Pancreas (tissue), 10 donors: ENCODE data around the gene SLC25A4. TPM values are rescaled to one million over a fixed set of nuclear protein-coding genes. Genes with fewer than 3 reads are reported as not detected.
A peak's percentile ranks its signal among the peaks of the same experiment; 100 is the strongest.

ENCODE experiments used
- ATAC-seq, 4 donors: fragments of 200-7000 bp; cut with Tn5 transposase; one replicate each; pipeline versions ENCODE4 v1.8.0 to v1.9.1; 2020; ENCODE audit warnings: mild to moderate bottlenecking in 4 of 4, moderate library complexity in 4 of 4
- DNase-seq, 6 donors: peaks; one replicate each; pipeline ENCODE4 v3.0.0-alpha.2; 2020
- FAIRE-seq: peaks from 2 replicates; lab custom pipeline; 2012; peaks lifted over from hg19 to GRCh38; lab: Jason Lieb, UNC
- H3K27ac ChIP-seq, 4 donors: fragments of 200-600 bp; sonication (generic); 1 replicate in 3 of 4; 2 replicates in 1 of 4; pipeline versions ENCODE4 v1.5.0 to v1.8.0; 2020
- H3K27me3 ChIP-seq, 4 donors: fragments of 200-600 bp; one replicate each; pipeline ENCODE4 v1.8.0; 2021
- H3K36me3 ChIP-seq, 3 donors: fragments of 200-600 bp; sonication (generic) in 1 of 3; one replicate each; pipeline versions ENCODE4 v1.5.0 to v1.8.0; 2020 to 2021
- H3K4me1 ChIP-seq, 3 donors: fragments of 200-600 bp; one replicate each; pipeline ENCODE4 v1.8.0; 2021
- H3K4me3 ChIP-seq, 4 donors: fragments of 200-600 bp; sonication (generic) in 2 of 4; one replicate each; pipeline versions ENCODE4 v1.5.0 to v1.8.0; 2020 to 2021
- H3K9me3 ChIP-seq, 4 donors: fragments of 200-600 bp; one replicate each; pipeline ENCODE4 v1.8.0; 2021
- WGBS, 2 donors: extraction: QIAGEN DNeasy Blood & Tissue Kit; methylation state at CpG; one replicate each; pipeline ENCODE4 v1.1.7; 2013; 5-methylcytosine and 5-hydroxymethylcytosine counted together
- intact Hi-C, 3 donors: fragments of 100-400 bp; cut with DNase I; formaldehyde crosslinking; loops; one replicate each; pipeline versions ENCODE4 v1.11.1 to v1.14.2; 2022
- polyA plus RNA-seq, 2 donors: library from polyadenylated mRNA; stranded (reverse); fragments of 200-250 nt; gene quantifications; one replicate each; pipeline ENCODE4 v1.2.3, GENCODE V29; 2013
- total RNA-seq, 6 donors: library from RNA; stranded (reverse); fragmentation: NEBNext Ultra II Directional in 4 of 6; extraction: Animal tissue kit (Norgen Biotek cat#: 25700) in 4 of 6; gene quantifications; one replicate each; pipeline versions ENCODE4 v1.2.1 to v1.2.4, GENCODE V29; 2021 to 2023
- TF ChIP-seq, protein P1 (sequence below), 4 donors: fragments of 200-600 bp; sonication (generic) in 3 of 4; IDR thresholded peaks; one replicate each; pipeline versions ENCODE4 v1.5.0 to v1.8.0; 2021; ENCODE audit warnings: antibody characterized with exemption in 4 of 4
- donor health status: healthy with polysubstance abuse.
- donor health status: DM: no; HTN: no; CAD: no; lungs with moderate emphysema.
- donor health status: DM: no; HTN: no; CAD: no.
- donor health status: control.
- donor health status: control.
- donor health status: Bipolar disorder and iron deficiency.
- donor health status: DM: yes; HTN: yes; CAD: no.
- donor health status: DM: no; HTN: no; CAD: no.
- donor health status: DM: no; HTN: no; CAD: no.
- donor health status: DM: yes; HTN: yes; CAD: no.

SLC25A4 gene
- total and polyA plus RNA-seq, 8 donors: 12.4 to 26.5 (median 13.5) TPM

DNA sequence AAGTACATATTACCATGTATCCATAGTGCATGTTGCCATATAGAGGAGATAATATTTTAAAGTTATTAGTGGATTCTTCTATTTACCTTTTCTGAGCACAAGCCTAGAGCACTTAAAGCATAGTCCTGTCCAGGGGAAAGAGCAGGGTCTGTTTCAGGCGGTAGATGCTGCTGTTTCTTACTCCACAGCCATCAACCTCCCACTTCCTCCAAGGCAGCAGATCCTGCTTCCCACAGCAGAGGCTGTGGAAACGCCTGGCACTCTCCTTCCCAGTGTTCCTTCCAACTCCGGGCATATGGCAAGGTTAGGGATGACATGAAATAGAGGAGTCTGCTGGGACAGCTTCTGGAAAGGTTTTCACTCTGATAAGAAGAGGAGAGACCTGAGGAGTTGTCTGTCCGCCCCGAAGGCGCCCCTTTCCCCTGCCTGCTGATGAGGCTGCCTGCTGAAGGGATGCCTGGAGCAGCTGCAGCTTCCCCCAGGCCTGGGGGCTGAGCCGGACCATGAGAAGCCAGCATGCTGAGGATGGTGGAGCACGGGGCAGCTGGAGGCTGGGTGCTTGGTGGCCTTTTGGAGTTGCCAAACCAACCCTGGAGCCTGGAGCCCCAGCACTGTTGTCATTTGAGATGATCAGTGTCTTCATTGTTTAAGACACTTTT lies 43.9 kb upstream of the SLC25A4 start:
- WGBS, 2 donors: 67 to 76% methylated on average over 8 of the region's 8 CpGs
- TF ChIP-seq, protein P1, sequence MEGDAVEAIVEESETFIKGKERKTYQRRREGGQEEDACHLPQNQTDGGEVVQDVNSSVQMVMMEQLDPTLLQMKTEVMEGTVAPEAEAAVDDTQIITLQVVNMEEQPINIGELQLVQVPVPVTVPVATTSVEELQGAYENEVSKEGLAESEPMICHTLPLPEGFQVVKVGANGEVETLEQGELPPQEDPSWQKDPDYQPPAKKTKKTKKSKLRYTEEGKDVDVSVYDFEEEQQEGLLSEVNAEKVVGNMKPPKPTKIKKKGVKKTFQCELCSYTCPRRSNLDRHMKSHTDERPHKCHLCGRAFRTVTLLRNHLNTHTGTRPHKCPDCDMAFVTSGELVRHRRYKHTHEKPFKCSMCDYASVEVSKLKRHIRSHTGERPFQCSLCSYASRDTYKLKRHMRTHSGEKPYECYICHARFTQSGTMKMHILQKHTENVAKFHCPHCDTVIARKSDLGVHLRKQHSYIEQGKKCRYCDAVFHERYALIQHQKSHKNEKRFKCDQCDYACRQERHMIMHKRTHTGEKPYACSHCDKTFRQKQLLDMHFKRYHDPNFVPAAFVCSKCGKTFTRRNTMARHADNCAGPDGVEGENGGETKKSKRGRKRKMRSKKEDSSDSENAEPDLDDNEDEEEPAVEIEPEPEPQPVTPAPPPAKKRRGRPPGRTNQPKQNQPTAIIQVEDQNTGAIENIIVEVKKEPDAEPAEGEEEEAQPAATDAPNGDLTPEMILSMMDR (IDR thresholded peaks at IDR 0.05): no peak
- no peak for FAIRE-seq
- no peak overlapping the region for H3K27ac ChIP-seq
- DNase-seq: no peak
- H3K27me3 ChIP-seq: no peaks in the 10 kb centered on the region
- no peaks in the 10 kb centered on the region for H3K9me3 ChIP-seq
- peaks cover 0 to 4% (median 0%) of the 10 kb centered on the region in 3 donors for H3K4me1 ChIP-seq
- no peak overlapping the region for H3K4me3 ChIP-seq
- intact Hi-C loops: loop anchor here in 1 of 3 donors (10.0 kb wide), 1 partner anchor 54 kb away; no protein-coding TSS in a partner anchor
- ATAC-seq: no peak
- H3K36me3 ChIP-seq: no peaks in the 10 kb centered on the region

DNA sequence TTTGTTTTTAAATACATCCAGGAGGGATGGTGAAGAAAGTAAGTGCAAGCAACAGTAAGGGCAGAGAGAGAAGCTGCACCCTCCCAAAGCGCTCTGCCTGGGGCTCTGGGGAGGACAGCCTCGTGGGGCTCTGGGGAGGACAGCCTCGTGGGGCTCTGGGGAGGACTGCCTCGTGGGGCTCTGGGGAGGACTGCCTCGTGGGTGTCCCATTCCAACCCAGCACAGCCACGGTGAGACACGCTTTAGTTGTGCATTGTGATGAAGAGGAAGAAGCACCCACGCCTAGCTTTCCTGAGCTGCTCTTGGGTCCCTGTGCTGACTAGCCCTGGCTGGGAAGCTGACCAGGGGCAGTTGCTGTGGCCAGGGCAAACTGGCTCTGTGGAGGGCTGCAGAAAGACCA lies 43.1 kb upstream of the SLC25A4 start:
- intact Hi-C loops: loop anchor here in 1 of 3 donors (10.0 kb wide), 1 partner anchor 55 kb away; no protein-coding TSS in a partner anchor
- no peak for FAIRE-seq

DNA sequence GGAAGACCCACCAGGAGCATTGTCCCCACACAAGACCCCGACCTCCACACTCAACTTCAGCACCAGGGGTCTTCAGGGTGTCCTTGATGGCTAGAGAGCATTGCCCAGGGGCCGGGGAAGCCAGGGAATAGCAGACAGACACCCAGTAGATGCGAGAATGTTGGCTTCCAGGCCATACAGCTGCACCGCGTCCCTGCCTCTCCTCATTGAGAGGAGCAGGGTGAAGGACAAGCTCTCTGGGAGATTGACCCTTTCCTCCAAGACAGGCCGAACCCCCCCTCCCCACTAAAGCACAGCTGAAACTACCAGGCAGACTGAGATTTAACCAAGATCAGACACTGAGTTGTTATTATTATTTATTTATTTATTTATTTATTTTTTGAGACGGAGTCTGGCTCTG lies 42.6 kb upstream of the SLC25A4 start:
- Histone ChIP-seq H3K27me3 (no peaks in the 10 kb centered on the region), H3K27ac (no peak overlapping the region), H3K36me3 (no peaks in the 10 kb centered on the region), H3K4me1 (peaks cover 0 to 5% (median 4%) of the 10 kb centered on the region in 3 donors), H3K9me3 (no peaks in the 10 kb centered on the region), H3K4me3 (no peak overlapping the region)
- no peak for ATAC-seq
- 85 to 96% methylated on average over 7 of the region's 7 CpGs for WGBS, 2 donors
- TF ChIP-seq, protein P1 (IDR thresholded peaks at IDR 0.05): no peak
- DNase-seq: no peak
- intact Hi-C loops: no loop called here
- no peak for FAIRE-seq

More for the DNA sequence above, 43.1 kb upstream of the SLC25A4 start:
- Histone ChIP-seq H3K4me3 (no peak overlapping the region), H3K27me3 (no peaks in the 10 kb centered on the region), H3K4me1 (peaks cover 0 to 5% (median 4%) of the 10 kb centered on the region in 3 donors), H3K9me3 (no peaks in the 10 kb centered on the region), H3K27ac (no peak overlapping the region), H3K36me3 (no peaks in the 10 kb centered on the region)
- ATAC-seq (no peak), DNase-seq (no peak)
- TF ChIP-seq, protein P1 (IDR thresholded peaks at IDR 0.05): no peak
- WGBS, 2 donors: 73 to 89% methylated on average over 8 of the region's 8 CpGs

DNA sequence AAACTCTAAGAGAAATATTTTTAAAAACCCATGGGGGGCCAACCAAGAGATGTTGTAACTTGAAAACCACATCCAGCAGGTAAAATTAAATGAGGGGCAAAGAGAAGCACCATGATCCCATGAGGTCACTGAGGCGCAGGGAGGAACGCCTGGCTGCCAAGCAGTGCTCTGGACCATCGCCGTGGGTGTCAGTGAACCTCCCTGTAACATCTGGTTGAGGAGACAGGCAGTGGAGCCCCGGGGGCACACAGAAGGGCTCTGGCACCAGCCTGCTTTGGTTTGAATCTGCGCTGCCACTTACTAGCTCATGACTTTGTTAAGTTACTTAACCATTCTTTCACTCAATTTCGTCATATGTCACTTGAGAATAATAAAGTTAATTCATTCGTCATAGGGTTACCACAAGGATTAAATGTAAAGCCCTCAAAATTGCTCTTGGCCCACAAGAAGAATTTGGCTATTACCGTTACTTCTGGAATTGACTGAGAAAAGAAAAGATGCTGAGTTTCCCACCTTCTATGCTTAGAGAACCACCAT lies 41.6 kb upstream of the SLC25A4 start:
- intact Hi-C loops: no loop called here
- DNase-seq (no peak), FAIRE-seq (no peak), ATAC-seq (no peak)
- no peaks in the 10 kb centered on the region for H3K9me3 ChIP-seq
- H3K27ac ChIP-seq: no peak overlapping the region
- no peak overlapping the region for H3K4me3 ChIP-seq
- TF ChIP-seq, protein P1 (IDR thresholded peaks at IDR 0.05): no peak
- H3K36me3 ChIP-seq: no peaks in the 10 kb centered on the region
- H3K4me1 ChIP-seq: peaks cover 0 to 5% (median 2%) of the 10 kb centered on the region in 3 donors
- WGBS, 2 donors: 84 to 85% methylated on average over 9 of the region's 9 CpGs
- no peaks in the 10 kb centered on the region for H3K27me3 ChIP-seq

DNA sequence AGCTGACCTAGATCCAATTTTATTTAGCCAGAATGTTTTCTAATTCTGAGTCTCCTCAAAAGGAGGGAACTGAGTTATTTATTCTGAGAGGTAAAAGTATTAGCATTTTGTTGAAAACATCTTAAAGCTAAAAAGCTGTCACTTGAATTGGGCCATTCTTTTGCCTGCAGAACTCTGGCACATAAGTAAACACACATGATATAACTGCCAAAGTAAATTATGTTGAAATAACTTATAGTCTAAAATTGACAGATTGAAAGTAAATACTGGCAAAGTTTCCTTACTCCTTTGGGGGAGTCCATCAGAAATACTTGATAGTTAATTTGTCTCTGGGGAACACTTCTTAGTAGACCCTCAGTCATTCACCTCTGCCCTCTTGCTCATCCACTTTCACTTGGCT lies 38.3 kb upstream of the SLC25A4 start:
- Histone ChIP-seq H3K36me3 (no peaks in the 10 kb centered on the region), H3K9me3 (no peaks in the 10 kb centered on the region), H3K4me3 (no peak overlapping the region), H3K27ac (no peak overlapping the region), H3K4me1 (peaks cover 8 to 17% (median 15%) of the 10 kb centered on the region in 3 donors), H3K27me3 (no peaks in the 10 kb centered on the region)
- TF ChIP-seq, protein P1 (IDR thresholded peaks at IDR 0.05): no peak
- ATAC-seq: peak in 1 of 4 donors; percentile 30
- FAIRE-seq: no peak
- no peak for DNase-seq
- intact Hi-C loops: no loop called here
